HFF-Myc (cell line): Measurements from ENCODE around the gene TBKBP1.
A peak's percentile ranks its signal among the peaks of the same experiment; 100 is the strongest.

Experiments
- DNase-seq: peaks from one replicate; pipeline ENCODE4 v3.0.0-alpha.2; 2011; ENCODE audit warnings: low read depth; ENCODE audit errors: extremely low read depth
- H3K4me3 ChIP-seq: replicated peaks from 2 replicates; pipeline ENCODE4 v1.5.1; 2011; ENCODE audit warnings: low read depth, mild to moderate bottlenecking, control low read depth, low read length
- TF ChIP-seq, protein P1 (sequence below): IDR thresholded peaks from 2 replicates; pipeline ENCODE4 v1.5.1; 2012; ENCODE audit warnings: mild to moderate bottlenecking, low read depth, low read length, control low read depth; ENCODE audit errors: missing control alignments

TBKBP1 gene, protein sequence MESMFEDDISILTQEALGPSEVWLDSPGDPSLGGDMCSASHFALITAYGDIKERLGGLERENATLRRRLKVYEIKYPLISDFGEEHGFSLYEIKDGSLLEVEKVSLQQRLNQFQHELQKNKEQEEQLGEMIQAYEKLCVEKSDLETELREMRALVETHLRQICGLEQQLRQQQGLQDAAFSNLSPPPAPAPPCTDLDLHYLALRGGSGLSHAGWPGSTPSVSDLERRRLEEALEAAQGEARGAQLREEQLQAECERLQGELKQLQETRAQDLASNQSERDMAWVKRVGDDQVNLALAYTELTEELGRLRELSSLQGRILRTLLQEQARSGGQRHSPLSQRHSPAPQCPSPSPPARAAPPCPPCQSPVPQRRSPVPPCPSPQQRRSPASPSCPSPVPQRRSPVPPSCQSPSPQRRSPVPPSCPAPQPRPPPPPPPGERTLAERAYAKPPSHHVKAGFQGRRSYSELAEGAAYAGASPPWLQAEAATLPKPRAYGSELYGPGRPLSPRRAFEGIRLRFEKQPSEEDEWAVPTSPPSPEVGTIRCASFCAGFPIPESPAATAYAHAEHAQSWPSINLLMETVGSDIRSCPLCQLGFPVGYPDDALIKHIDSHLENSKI

DNA sequence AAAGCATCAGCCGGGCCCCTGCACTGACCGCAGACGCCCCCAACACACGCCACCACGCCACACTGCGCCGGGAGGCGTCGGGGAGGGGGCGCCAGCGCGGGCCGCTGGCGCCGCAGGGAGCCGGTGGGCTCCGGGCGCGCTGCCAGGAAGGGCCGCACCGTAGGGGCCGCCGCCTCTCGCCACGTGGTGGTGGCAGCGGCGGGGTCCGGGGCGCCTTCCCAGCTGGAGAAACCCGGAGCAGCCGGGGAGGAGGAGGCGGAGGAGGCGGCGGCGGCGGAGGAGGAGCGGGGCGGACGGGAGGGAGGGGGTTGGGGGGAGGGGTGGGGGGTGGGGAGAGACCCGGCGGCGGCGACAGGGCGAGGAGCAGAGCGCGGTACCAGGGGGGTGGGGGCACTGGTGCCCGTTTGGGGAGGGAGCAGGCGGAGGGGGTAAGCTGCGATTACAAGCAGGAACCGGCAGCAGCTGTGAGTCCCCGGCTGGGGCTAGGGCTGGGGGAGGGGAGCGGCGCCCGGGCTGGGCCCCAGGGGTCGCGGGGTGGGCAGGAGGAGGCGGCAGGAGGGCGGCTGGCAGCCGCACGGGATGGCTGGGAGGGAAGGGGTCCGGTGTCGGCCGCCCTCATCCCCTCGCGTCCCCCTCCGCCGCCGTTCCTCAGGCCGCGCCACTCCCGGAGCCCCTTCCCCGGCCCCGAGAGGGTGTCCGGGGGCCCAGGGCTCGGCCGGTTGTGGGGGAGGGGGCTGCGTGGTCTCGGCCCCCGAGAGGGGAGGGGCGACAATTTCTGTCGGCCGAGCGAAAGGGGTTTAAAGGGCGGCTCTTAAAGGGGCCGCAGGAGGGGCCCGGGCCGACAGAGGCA lies at the start of gene TBKBP1:
Gene TBKBP1 (plus strand): TSS at position 431 of the 850 bp plus-strand sequence. CDS start 1,952 bp downstream, outside the sequence.
- TF ChIP-seq, protein P1, sequence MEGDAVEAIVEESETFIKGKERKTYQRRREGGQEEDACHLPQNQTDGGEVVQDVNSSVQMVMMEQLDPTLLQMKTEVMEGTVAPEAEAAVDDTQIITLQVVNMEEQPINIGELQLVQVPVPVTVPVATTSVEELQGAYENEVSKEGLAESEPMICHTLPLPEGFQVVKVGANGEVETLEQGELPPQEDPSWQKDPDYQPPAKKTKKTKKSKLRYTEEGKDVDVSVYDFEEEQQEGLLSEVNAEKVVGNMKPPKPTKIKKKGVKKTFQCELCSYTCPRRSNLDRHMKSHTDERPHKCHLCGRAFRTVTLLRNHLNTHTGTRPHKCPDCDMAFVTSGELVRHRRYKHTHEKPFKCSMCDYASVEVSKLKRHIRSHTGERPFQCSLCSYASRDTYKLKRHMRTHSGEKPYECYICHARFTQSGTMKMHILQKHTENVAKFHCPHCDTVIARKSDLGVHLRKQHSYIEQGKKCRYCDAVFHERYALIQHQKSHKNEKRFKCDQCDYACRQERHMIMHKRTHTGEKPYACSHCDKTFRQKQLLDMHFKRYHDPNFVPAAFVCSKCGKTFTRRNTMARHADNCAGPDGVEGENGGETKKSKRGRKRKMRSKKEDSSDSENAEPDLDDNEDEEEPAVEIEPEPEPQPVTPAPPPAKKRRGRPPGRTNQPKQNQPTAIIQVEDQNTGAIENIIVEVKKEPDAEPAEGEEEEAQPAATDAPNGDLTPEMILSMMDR = no peak
- H3K4me3 ChIP-seq = peak within 1 kb of the TSS; percentile 63
- DNase-seq = no peak

DNA sequence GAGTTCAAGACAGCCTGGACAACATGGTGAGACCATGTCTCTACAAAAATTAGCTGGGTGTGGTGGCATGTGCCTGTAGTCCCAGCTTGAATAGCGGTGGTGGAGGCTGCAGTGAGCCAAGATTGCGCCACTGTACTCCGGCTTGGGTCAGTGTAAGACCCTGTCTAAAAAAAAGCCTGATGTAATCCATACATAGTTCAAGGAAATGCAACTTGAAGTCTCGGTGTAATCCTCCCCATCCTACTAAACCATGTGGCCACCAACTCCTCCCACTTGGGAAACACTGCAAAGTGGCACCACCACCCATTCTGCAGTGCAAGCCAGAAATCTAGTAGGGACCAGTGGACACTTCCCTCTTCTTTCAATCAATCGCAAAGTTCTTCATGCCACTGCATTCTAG lies 49.6 kb upstream of the TBKBP1 start:
- TF ChIP-seq, protein P1 = no peak
- DNase-seq = no peak
- no peak overlapping the region for H3K4me3 ChIP-seq

DNA sequence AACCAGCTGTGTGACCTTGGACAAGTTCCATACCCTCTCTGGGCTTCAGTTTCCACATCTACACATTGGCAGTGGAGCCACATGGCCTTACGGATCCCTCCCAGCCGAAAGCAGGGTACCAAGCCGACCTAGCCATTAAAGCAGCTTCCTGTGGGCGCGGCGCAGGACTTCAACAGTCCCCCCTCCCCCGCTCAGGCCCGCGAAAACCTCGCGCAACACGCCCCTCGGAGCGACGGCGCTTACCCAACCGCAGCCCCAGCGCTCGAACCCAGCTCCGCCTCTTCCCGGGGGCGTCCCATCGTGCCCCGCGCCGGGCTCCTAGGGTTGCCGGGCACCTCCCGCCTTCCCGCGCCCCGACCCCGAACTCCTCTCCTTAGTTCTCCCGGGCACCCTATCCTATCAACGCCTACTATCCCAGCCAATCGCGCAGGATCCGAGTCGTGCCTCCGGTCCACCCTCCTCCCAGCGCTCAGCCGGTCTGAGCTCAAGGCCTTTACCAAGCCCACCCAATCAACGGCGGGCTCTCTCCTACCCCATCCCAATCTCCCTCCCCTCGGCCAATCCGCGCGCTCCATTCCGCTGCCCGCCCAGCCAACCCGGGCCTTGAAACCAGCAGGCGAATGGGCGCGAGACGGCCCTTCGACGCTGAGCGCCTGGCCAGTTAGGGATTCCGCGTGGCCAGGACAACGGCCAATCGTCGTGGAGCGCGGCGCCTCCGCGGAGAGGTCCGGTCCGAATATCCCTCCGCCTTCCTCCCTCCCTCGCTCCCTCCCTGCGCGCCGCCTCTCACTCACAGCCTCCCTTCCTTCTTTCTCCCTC lies 44.6 kb upstream of the TBKBP1 start, which contains the start of gene KPNB1:
Gene KPNB1 (plus strand): TSS at position 767 of the 819 bp plus-strand sequence. CDS start 326 bp downstream, outside the sequence.
- peak; percentile 98 for DNase-seq
- peak within 1 kb of the TSS; percentile 81 for H3K4me3 ChIP-seq
- TF ChIP-seq, protein P1 = no peak

DNA sequence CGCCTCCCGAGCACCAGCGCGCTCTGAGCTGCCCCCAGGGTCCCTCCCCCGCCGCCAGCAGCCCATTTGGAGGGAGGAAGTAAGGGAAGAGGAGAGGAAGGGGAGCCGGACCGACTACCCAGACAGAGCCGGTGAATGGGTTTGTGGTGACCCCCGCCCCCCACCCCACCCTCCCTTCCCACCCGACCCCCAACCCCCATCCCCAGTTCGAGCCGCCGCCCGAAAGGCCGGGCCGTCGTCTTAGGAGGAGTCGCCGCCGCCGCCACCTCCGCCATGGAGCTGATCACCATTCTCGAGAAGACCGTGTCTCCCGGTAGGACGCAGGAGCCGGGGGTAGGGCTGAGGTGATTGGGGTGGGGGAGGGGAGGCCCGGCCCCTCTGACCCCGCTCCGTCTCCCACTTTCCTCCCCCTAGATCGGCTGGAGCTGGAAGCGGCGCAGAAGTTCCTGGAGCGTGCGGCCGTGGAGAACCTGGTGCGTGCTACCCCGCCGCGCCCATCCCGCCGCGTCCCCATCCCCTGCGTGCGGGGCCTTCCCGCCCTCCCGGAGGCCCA lies 43.9 kb upstream of the TBKBP1 start:
- TF ChIP-seq, protein P1 = no peak
- H3K4me3 ChIP-seq = peak overlapping the region; percentile 81
- no peak for DNase-seq

DNA sequence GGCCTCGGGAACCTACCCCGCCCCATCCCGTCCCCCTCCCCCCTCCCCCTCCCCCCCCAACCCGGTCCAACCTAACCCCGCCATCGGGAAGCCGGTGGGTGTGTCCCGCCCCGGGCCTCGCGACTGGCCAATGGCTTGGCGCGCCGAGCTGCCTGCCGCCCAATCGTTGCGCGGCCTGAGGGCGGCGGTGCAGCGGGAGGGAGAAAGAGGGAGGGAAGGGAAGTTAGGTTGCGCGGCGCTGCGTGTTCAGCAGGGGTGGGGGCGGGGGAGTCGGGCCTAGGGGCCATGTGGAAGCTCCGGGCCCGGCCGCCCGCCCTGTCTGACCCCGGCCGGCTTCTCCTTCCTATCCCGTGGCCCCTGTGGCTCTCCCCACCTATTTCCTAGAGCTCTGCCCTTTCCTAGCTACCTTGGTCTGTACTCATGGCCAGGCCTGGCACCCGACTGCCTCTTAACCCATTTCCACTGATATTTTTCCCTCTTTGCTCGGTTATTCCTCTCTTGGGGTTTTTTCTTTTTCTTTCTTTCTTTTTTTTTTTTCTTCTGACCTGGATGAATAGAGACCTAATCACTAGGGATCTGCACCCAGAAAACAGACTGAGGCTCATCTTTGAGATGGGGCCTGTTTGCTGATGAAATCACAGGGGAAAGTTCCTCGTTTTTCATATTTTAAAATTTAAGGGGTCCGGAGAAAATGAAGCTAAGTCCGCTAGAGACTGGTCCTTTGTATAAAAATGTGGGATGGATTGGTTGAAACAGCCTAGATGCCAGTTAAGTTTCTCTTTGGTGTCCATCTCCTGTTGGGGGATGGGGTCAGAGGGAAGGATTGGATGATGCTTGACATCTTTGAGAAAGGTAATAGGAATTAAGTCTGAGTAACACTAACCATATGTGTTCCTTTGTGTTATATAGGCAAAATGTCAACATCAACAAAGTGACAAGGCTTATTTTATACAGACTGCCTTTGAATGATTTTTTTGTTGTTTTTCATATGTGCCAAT lies 43.1 kb upstream of the TBKBP1 start:
- peak; percentile 83 for DNase-seq
- H3K4me3 ChIP-seq = peak overlapping the region; percentile 81
- TF ChIP-seq, protein P1 = no peak
